IMR-90 (cell line): ENCODE measurements around the gene MARS2. TPM values are rescaled to one million over a fixed set of nuclear protein-coding genes. Genes with fewer than 3 reads are reported as not detected.

Experiments used
- ATAC-seq: fragments of 200-7000 bp; cut with Tn5 transposase; 2 replicates; pipeline ENCODE4 v1.9.1; 2020; ENCODE audit warnings: low read depth, mild to moderate bottlenecking, moderate library complexity
- BruUV-seq: library from RNA; stranded (reverse); fragments of 400-500 nt; replicated peaks from 2 replicates; lab custom pipeline; 2021; lab: Mats Ljungman, UMichigan
- CTCF ChIA-PET: fragments of 300-600 bp; formaldehyde crosslinking; extraction: SDS; loops from one replicate; lab custom pipeline; 2021; ENCODE audit warnings: antibody characterized with exemption; lab: Yijun Ruan, JAX
- POLR2A ChIA-PET: fragments of 300-600 bp; sonication (Branson Sonifier 250); formaldehyde crosslinking; loops from one replicate; lab custom pipeline; 2022; ENCODE audit warnings: antibody characterized with exemption; ENCODE audit not compliant: unreplicated experiment; lab: Charles Lee
- DNase-seq: peaks from one replicate; pipeline ENCODE4 v3.0.0; 2013
- H2AFZ ChIP-seq: replicated peaks from 2 replicates; pipeline ENCODE3; 2013; ENCODE audit warnings: low read length, mild to moderate bottlenecking; ENCODE audit not compliant: poor library complexity
- H2AK5ac ChIP-seq: 2 replicates; pipeline ENCODE4 v1.6.1; 2013; ENCODE audit warnings: low read depth, low read length, inconsistent platforms
- H2AK9ac ChIP-seq: replicated peaks from 2 replicates; pipeline ENCODE3; 2013; ENCODE audit warnings: mild to moderate bottlenecking, low read depth, low read length, moderate library complexity; ENCODE audit not compliant: poor library complexity
- H2BK120ac ChIP-seq: 2 replicates; pipeline ENCODE4 v1.6.1; 2013; ENCODE audit warnings: low read depth, low read length, inconsistent platforms
- H2BK15ac ChIP-seq: 3 replicates; pipeline ENCODE4 v1.6.1; 2013; ENCODE audit warnings: low read depth, low read length, inconsistent platforms
- H2BK20ac ChIP-seq: 2 replicates; pipeline ENCODE4 v1.6.1; 2013; ENCODE audit warnings: low read depth, mild to moderate bottlenecking, inconsistent platforms, low read length, moderate library complexity
- H2BK5ac ChIP-seq: 2 replicates; pipeline ENCODE4 v1.6.1; 2013; ENCODE audit warnings: mild to moderate bottlenecking, low read depth, low read length, inconsistent platforms; ENCODE audit not compliant: poor library complexity, severe bottlenecking
- H3K14ac ChIP-seq: replicated peaks from 2 replicates; pipeline ENCODE4 v1.6.1; 2013; ENCODE audit warnings: low read depth, low read length, inconsistent platforms
- H3K18ac ChIP-seq: 2 replicates; pipeline ENCODE4 v1.6.1; 2013; ENCODE audit warnings: low read depth, low read length, control low read depth
- H3K23ac ChIP-seq: 2 replicates; pipeline ENCODE4 v1.6.1; 2013; ENCODE audit warnings: low read depth, low read length, inconsistent platforms
- H3K27ac ChIP-seq: 2 replicates; pipeline ENCODE4 v1.5.1; 2013; ENCODE audit warnings: mild to moderate bottlenecking, control low read depth, low read length; ENCODE audit not compliant: insufficient read depth
- H3K27me3 ChIP-seq: 2 replicates; pipeline ENCODE4 v1.6.1; 2013; ENCODE audit warnings: low read length; ENCODE audit not compliant: control insufficient read depth, insufficient read depth
- H3K36me3 ChIP-seq: 2 replicates; pipeline ENCODE4 v1.6.1; 2013; ENCODE audit warnings: low read length, mixed read lengths; ENCODE audit not compliant: control insufficient read depth, insufficient read depth
- H3K4ac ChIP-seq: 2 replicates; pipeline ENCODE4 v1.6.1; 2013; ENCODE audit warnings: low read depth, low read length, inconsistent platforms
- H3K4me1 ChIP-seq: 2 replicates; pipeline ENCODE4 v1.6.1; 2013; ENCODE audit warnings: low read length, mixed read lengths; ENCODE audit not compliant: control insufficient read depth, insufficient read depth
- H3K4me2 ChIP-seq: 2 replicates; pipeline ENCODE4 v1.6.1; 2013; ENCODE audit warnings: low read depth, mild to moderate bottlenecking, control low read depth, low read length, moderate library complexity
- H3K4me3 ChIP-seq: 2 replicates; pipeline ENCODE4 v1.5.1; 2013; ENCODE audit warnings: low read depth, mild to moderate bottlenecking, control low read depth, low read length, moderate library complexity; ENCODE audit not compliant: insufficient read depth
- H3K56ac ChIP-seq: 2 replicates; pipeline ENCODE4 v1.6.1; 2013; ENCODE audit warnings: low read length, inconsistent platforms; ENCODE audit not compliant: insufficient read depth; ENCODE audit errors: extremely low read depth
- H3K79me1 ChIP-seq, 2 experiments: 2 replicates each; pipeline ENCODE4 v1.6.1; 2013; ENCODE audit warnings: low read length in 2 of 2, inconsistent platforms in 1 of 2, low read depth in 1 of 2
- H3K9ac ChIP-seq: 2 replicates; pipeline ENCODE4 v1.6.1; 2013; ENCODE audit warnings: low read depth, low read length, control low read depth
- H3K9me1 ChIP-seq: 2 replicates; pipeline ENCODE4 v1.6.1; 2013; ENCODE audit warnings: low read length, inconsistent platforms; ENCODE audit not compliant: insufficient read depth
- H3K9me3 ChIP-seq: 2 replicates; pipeline ENCODE4 v1.6.1; 2013; ENCODE audit warnings: low read length; ENCODE audit not compliant: control insufficient read depth, insufficient read depth
- H4K20me1 ChIP-seq: 2 replicates; pipeline ENCODE4 v1.6.1; 2013; ENCODE audit warnings: low read length, inconsistent platforms; ENCODE audit not compliant: insufficient read depth
- H4K5ac ChIP-seq: 2 replicates; pipeline ENCODE4 v1.6.1; 2013; ENCODE audit warnings: mild to moderate bottlenecking, low read depth, low read length, control low read depth
- H4K8ac ChIP-seq, 2 experiments: 2 replicates each; pipeline ENCODE4 v1.6.1; 2013; ENCODE audit warnings: low read depth in 2 of 2, low read length in 2 of 2, control low read depth in 1 of 2, inconsistent platforms in 1 of 2
- H4K91ac ChIP-seq: 2 replicates; pipeline ENCODE4 v1.6.1; 2013; ENCODE audit warnings: low read depth, low read length, inconsistent platforms; ENCODE audit not compliant: insufficient read depth
- CEBPB ChIP-seq: IDR thresholded peaks from 2 replicates; pipeline ENCODE4 v1.6.1; 2012; ENCODE audit warnings: low read depth, low read length, improper control_type of control experiment
- CHD1 ChIP-seq: IDR thresholded peaks from 2 replicates; pipeline ENCODE4 v1.6.1; 2012; ENCODE audit warnings: low read depth, low read length, improper control_type of control experiment
- MAFK ChIP-seq: IDR thresholded peaks from 2 replicates; pipeline ENCODE4 v1.6.1; 2012; ENCODE audit warnings: low read depth, low read length, improper control_type of control experiment
- RAD21 ChIP-seq: IDR thresholded peaks from 2 replicates; pipeline ENCODE4 v1.6.1; 2012; ENCODE audit warnings: low read length, improper control_type of control experiment
- SMC3 ChIP-seq: fragments of 150-350 bp; IDR thresholded peaks from 2 replicates; pipeline ENCODE4 v1.6.1; 2016; ENCODE audit warnings: low read depth, mild to moderate bottlenecking, antibody characterized with exemption, low read length, moderate library complexity
- WGBS, 2 experiments: methylation state at CpG; one replicate each; pipeline versions ENCODE4 v1.1.5 to v1.1.7; 2013; ENCODE audit warnings: missing lambda C conversion rate in 2 of 2; ENCODE audit not compliant: insufficient read length in 1 of 2; ENCODE audit errors: extremely low coverage in 2 of 2; 5-methylcytosine and 5-hydroxymethylcytosine counted together
- dilution Hi-C: fragments of 300-500 bp; cut with HindIII; formaldehyde crosslinking; loops from one replicate; pipeline ENCODE4 v1.14.3; 2018; ENCODE audit warnings: low sequenced_read_pairs; ENCODE audit not compliant: unreplicated experiment
- in situ Hi-C: fragments of 300-500 bp; cut with MboI; formaldehyde crosslinking; loops from 3 replicates; pipeline ENCODE4 v1.14.3; 2019; ENCODE audit warnings: low sequenced_read_pairs, inconsistent platforms, mixed read lengths
- intact Hi-C: fragments of 100-400 bp; cut with micrococcal nuclease; formaldehyde crosslinking; loops from 2 replicates; pipeline ENCODE4 v1.10.0; 2022
- polyA plus RNA-seq, 3 experiments: library from polyadenylated mRNA; depleted of rRNA; stranded (reverse); fragments of >200 nt; gene quantifications; 2 replicates each; pipeline ENCODE4 v1.2.3, GENCODE V29; 2012; ENCODE audit warnings: low replicate concordance in 1 of 3
- total RNA-seq: library from RNA; depleted of rRNA; stranded (reverse); fragments of >200 nt; gene quantifications from 2 replicates; pipeline ENCODE4 v1.2.3, GENCODE V29; 2012
- TF ChIP-seq, protein P1 (sequence below): conservative IDR thresholded peaks from 2 replicates; pipeline ENCODE4 v1.5.1; 2012; ENCODE audit warnings: mild to moderate bottlenecking, low read depth, low read length, improper control_type of control experiment

The MARS2 gene
- total and polyA plus RNA-seq, 2 of the 4 experiments (the other 2 are of a cell fraction), result 3.4 to 3.8 TPM

DNA sequence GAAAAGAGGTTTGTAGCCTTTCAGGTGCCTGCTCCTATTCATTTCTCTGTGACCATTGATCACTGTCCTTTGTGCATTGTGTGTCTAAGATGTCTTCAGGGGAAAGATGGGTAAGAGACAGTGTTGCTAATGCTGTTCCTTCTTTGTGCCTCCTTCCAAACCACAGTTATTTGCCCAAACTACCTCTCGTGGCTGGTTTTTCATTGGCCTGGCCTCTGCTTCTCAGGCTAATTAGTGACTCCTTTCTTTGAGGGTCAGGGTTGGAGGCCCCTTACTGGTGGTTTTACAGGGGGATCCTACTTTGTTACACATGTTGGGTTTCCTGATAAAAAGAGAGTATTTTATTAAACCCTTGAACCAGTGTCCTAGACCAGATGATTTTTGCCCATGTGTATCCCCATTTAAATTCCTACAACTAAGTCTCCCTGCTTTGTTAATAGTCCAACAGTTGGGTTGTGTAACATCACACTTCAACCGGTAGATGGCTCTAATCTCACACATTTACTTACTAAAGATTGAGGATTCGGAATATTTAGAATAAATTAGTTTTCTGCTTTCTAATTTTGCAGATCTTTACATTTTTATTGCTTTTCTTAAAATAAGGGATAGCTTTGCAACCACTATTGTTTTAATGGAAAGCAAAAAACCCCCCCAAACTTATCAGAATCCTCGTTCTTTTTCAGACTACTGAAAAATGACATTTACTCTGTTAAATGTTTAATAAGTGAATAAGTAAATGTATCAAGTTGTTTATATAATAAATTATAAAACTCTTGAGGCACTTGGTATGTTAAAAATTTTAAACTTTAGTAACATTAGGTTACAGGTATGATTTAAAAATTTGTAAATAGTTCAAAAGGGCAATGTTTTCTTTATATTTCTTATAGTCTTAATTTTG is 2.4 kb downstream of the MARS2 start:
- Histone ChIP-seq H4K8ac (no peak overlapping the region), H3K9me1 (peaks cover 9% of the 10 kb centered on the region), H3K9me3 (no peaks in the 10 kb centered on the region), H2AK5ac (peak overlapping the region; percentile 80; the same call in 1 of the 2 replicates), H3K18ac (no peak overlapping the region), H3K23ac (peak overlapping the region; percentile 55), H3K4ac (no peak overlapping the region), H4K91ac (no peak overlapping the region), H2BK20ac (no peak overlapping the region), H3K27me3 (no peaks in the 10 kb centered on the region), H3K27ac (0 out of 2 replicates have a peak overlapping the region, but pooled peaks have one; percentile 24), H3K4me3 (peak overlapping the region; percentile 2; the same call in 1 of the 2 replicates), H3K79me1 (peaks cover 26 to 46% of the 10 kb centered on the region in 2 experiments), H3K36me3 (peaks cover 2% of the 10 kb centered on the region; the same call in 1 of the 2 replicates), H4K20me1 (peaks cover 20% of the 10 kb centered on the region), H3K4me2 (peak overlapping the region; percentile 80), H4K5ac (no peak overlapping the region), H2BK15ac (no peak overlapping the region), H3K14ac (0 out of 2 replicates have a peak overlapping the region, but pooled peaks have one; percentile 6), H2AK9ac (peak overlapping the region; percentile 68), H2BK5ac (peak overlapping the region; percentile 15), H2BK120ac (no peak overlapping the region), H3K56ac (peak overlapping the region; percentile 9; the same call in 1 of the 2 replicates), H3K9ac (peak overlapping the region; percentile 65; the same call in 1 of the 2 replicates), H3K4me1 (peaks cover 6% of the 10 kb centered on the region), H2AFZ (no peak overlapping the region)
- dilution Hi-C loops (no loop called here), in situ Hi-C loops (loop anchor here (10.0 kb wide), 1 partner anchor 193 kb away; the partner anchor contains the start of gene MOB4), intact Hi-C loops (loop anchor here (1.0 to 10.0 kb wide), 5 partner anchors 71 to 590 kb away; partner anchors contain the start of genes MOB4 and SF3B1)
- ChIA-PET CTCF (interaction anchor here (0.6 to 0.8 kb wide), 2 partner anchors 87 to 108 kb away, joined by 3 to 5 read pairs; no protein-coding TSS in a partner anchor), POLR2A (no interaction called here)
- DNase-seq, result peak; percentile 74
- BruUV-seq, result TSS peak; percentile 48
- ATAC-seq, result no peak
- TF ChIP-seq RAD21, result peak; percentile 50
- peak; percentile 54 for TF ChIP-seq SMC3
- TF ChIP-seq CHD1, result no peak
- no peak for TF ChIP-seq MAFK
- TF ChIP-seq CEBPB, result peak; percentile 81
- TF ChIP-seq, protein P1, sequence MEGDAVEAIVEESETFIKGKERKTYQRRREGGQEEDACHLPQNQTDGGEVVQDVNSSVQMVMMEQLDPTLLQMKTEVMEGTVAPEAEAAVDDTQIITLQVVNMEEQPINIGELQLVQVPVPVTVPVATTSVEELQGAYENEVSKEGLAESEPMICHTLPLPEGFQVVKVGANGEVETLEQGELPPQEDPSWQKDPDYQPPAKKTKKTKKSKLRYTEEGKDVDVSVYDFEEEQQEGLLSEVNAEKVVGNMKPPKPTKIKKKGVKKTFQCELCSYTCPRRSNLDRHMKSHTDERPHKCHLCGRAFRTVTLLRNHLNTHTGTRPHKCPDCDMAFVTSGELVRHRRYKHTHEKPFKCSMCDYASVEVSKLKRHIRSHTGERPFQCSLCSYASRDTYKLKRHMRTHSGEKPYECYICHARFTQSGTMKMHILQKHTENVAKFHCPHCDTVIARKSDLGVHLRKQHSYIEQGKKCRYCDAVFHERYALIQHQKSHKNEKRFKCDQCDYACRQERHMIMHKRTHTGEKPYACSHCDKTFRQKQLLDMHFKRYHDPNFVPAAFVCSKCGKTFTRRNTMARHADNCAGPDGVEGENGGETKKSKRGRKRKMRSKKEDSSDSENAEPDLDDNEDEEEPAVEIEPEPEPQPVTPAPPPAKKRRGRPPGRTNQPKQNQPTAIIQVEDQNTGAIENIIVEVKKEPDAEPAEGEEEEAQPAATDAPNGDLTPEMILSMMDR, result peak; percentile 65
- no CpG with 5 or more reads among the region's 4 CpGs for WGBS, 2 experiments
